ENCODE data around the gene STARD3. TPM values are rescaled to one million over a fixed set of nuclear protein-coding genes. Genes with fewer than 3 reads are reported as not detected.

The STARD3 gene
- total RNA-seq, 1 experiment from 2014 or later, result 44.8 TPM

- Histone ChIP-seq H3K4me3 (ENCODE audit: low read depth in 2 of 2, low read length in 2 of 2) (no peak overlapping the region), H3K9me3 (ENCODE audit: control insufficient read depth, insufficient read depth, low read depth, low read length) (no peaks in the 10 kb centered on the region), H3K27ac (ENCODE audit: low read length) (no peak overlapping the region), H3K36me3 (ENCODE audit: control insufficient read depth, insufficient read depth, low read length) (no peaks in the 10 kb centered on the region), H3K27me3 (ENCODE audit: control insufficient read depth, insufficient read depth, low read length) (peaks cover 27% of the 10 kb centered on the region), H3K4me1 (ENCODE audit: control insufficient read depth, insufficient read depth, low read length) (peaks cover 10% of the 10 kb centered on the region; the same call in 1 of the 2 replicates)
- ChIA-PET POLR2A (no interaction called here), CTCF (no interaction called here)
- BruUV-seq (replicated peaks), result no TSS peak
- ATAC-seq (no peak), DNase-seq (ENCODE audit: low read depth, low spot score) (no peak)
- in situ Hi-C loops (cut with HindIII; ENCODE audit: low pct_unique_long_range_greater_than_20kb, low sequenced_read_pairs), result no loop called here
- no peak for TF ChIP-seq TCF7L2 (IDR thresholded peaks at IDR 0.05; ENCODE audit: low read depth, low read length)
- TF ChIP-seq, protein P1, sequence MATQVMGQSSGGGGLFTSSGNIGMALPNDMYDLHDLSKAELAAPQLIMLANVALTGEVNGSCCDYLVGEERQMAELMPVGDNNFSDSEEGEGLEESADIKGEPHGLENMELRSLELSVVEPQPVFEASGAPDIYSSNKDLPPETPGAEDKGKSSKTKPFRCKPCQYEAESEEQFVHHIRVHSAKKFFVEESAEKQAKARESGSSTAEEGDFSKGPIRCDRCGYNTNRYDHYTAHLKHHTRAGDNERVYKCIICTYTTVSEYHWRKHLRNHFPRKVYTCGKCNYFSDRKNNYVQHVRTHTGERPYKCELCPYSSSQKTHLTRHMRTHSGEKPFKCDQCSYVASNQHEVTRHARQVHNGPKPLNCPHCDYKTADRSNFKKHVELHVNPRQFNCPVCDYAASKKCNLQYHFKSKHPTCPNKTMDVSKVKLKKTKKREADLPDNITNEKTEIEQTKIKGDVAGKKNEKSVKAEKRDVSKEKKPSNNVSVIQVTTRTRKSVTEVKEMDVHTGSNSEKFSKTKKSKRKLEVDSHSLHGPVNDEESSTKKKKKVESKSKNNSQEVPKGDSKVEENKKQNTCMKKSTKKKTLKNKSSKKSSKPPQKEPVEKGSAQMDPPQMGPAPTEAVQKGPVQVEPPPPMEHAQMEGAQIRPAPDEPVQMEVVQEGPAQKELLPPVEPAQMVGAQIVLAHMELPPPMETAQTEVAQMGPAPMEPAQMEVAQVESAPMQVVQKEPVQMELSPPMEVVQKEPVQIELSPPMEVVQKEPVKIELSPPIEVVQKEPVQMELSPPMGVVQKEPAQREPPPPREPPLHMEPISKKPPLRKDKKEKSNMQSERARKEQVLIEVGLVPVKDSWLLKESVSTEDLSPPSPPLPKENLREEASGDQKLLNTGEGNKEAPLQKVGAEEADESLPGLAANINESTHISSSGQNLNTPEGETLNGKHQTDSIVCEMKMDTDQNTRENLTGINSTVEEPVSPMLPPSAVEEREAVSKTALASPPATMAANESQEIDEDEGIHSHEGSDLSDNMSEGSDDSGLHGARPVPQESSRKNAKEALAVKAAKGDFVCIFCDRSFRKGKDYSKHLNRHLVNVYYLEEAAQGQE (IDR thresholded peaks at IDR 0.05; ENCODE audit: insufficient read depth in 1 of 2, low read depth in 2 of 2, low read length in 1 of 2), result no peak
- TF ChIP-seq, protein P2, sequence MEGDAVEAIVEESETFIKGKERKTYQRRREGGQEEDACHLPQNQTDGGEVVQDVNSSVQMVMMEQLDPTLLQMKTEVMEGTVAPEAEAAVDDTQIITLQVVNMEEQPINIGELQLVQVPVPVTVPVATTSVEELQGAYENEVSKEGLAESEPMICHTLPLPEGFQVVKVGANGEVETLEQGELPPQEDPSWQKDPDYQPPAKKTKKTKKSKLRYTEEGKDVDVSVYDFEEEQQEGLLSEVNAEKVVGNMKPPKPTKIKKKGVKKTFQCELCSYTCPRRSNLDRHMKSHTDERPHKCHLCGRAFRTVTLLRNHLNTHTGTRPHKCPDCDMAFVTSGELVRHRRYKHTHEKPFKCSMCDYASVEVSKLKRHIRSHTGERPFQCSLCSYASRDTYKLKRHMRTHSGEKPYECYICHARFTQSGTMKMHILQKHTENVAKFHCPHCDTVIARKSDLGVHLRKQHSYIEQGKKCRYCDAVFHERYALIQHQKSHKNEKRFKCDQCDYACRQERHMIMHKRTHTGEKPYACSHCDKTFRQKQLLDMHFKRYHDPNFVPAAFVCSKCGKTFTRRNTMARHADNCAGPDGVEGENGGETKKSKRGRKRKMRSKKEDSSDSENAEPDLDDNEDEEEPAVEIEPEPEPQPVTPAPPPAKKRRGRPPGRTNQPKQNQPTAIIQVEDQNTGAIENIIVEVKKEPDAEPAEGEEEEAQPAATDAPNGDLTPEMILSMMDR (IDR thresholded peaks at IDR 0.05), result no peak
- no peak for TF ChIP-seq SIN3A (IDR thresholded peaks at IDR 0.05; ENCODE audit: borderline replicate concordance, insufficient read depth, low read depth, low read length)
- TF ChIP-seq POLR2AphosphoS5 (IDR thresholded peaks at IDR 0.05; ENCODE audit: low read depth, low read length), result no peak
- intact Hi-C loops (cut with micrococcal nuclease; ENCODE audit: unreplicated experiment), result no loop called here
Measured at GRCh38 chr17:39602533-39603303, 34.2 kb upstream of the STARD3 start.

GRCh38 chr17:39603304-39604016 lies 33.5 kb upstream of the STARD3 start:
- no peaks in the 10 kb centered on the region for H3K36me3 ChIP-seq (ENCODE audit: control insufficient read depth, insufficient read depth, low read length)
- no TSS peak for BruUV-seq (replicated peaks)
- H3K4me1 ChIP-seq (ENCODE audit: control insufficient read depth, insufficient read depth, low read length), result peaks cover 9% of the 10 kb centered on the region; the same call in 1 of the 2 replicates
- H3K27ac ChIP-seq (ENCODE audit: low read length), result no peak overlapping the region
- DNase-seq (ENCODE audit: low read depth, low spot score), result no peak
- H3K27me3 ChIP-seq (ENCODE audit: control insufficient read depth, insufficient read depth, low read length), result peaks cover 21% of the 10 kb centered on the region
- ChIA-PET CTCF (interaction anchor here (0.6 kb wide), 1 partner anchor 19 kb away, joined by 3 read pairs; no protein-coding TSS in a partner anchor), POLR2A (no interaction called here)
- in situ Hi-C loops (cut with HindIII; ENCODE audit: low pct_unique_long_range_greater_than_20kb, low sequenced_read_pairs) (no loop called here), intact Hi-C loops (cut with micrococcal nuclease; ENCODE audit: unreplicated experiment) (no loop called here)
- no peak overlapping the region for H3K4me3 ChIP-seq (ENCODE audit: low read depth in 2 of 2, low read length in 2 of 2)
- ATAC-seq, result no peak
- no peaks in the 10 kb centered on the region for H3K9me3 ChIP-seq (ENCODE audit: control insufficient read depth, insufficient read depth, low read depth, low read length)
- TF ChIP-seq TCF7L2 (IDR thresholded peaks at IDR 0.05; ENCODE audit: low read depth, low read length) (no peak), SIN3A (IDR thresholded peaks at IDR 0.05; ENCODE audit: borderline replicate concordance, insufficient read depth, low read depth, low read length) (no peak)
- TF ChIP-seq, protein P1 (IDR thresholded peaks at IDR 0.05; ENCODE audit: insufficient read depth in 1 of 2, low read depth in 2 of 2, low read length in 1 of 2), result no peak
